Psoas muscle (tissue), 8 donors: ENCODE results near the gene TP63. TPM values are rescaled to one million over a fixed set of nuclear protein-coding genes. Genes with fewer than 3 reads are reported as not detected.

Experiments used
- ATAC-seq, 4 donors: fragments of 200-7000 bp; cut with Tn5 transposase; one replicate each; pipeline ENCODE4 v1.9.1; 2020; ENCODE audit warnings: moderate library complexity in 3 of 4, mild to moderate bottlenecking in 2 of 4
- DNase-seq, 2 donors: peaks; one replicate each; pipeline ENCODE4 v3.0.0-alpha.2; 2020
- H3K27ac ChIP-seq: fragments of 200-600 bp; one replicate; pipeline ENCODE4 v1.8.0; 2022
- H3K27me3 ChIP-seq, 3 donors: fragments of 200-600 bp in 1 of 3; one replicate each; pipeline versions ENCODE4 v1.6.1 to v1.8.0; 2013 to 2022; ENCODE audit warnings: low read length in 2 of 3, mild to moderate bottlenecking in 2 of 3, moderate library complexity in 1 of 3; ENCODE audit not compliant: insufficient read depth in 3 of 3
- H3K36me3 ChIP-seq, 2 donors: fragments of 200-600 bp in 1 of 2; one replicate each; pipeline versions ENCODE4 v1.6.1 to v1.8.0; 2013 to 2022; ENCODE audit warnings: low read depth in 1 of 2, mild to moderate bottlenecking in 1 of 2, moderate library complexity in 1 of 2; ENCODE audit not compliant: insufficient read depth in 1 of 2
- H3K4me1 ChIP-seq: fragments of 200-600 bp; one replicate; pipeline ENCODE4 v1.8.0; 2022
- H3K4me3 ChIP-seq: fragments of 200-600 bp; one replicate; pipeline ENCODE4 v1.8.0; 2022; ENCODE audit warnings: mild to moderate bottlenecking
- H3K9me3 ChIP-seq: fragments of 200-600 bp; one replicate; pipeline ENCODE4 v1.8.0; 2022
- CTCF ChIP-seq: fragments of 200-600 bp; IDR thresholded peaks from one replicate; pipeline ENCODE4 v1.8.0; 2022; ENCODE audit warnings: antibody characterized with exemption
- WGBS, 3 donors: extraction: QIAGEN DNeasy Blood & Tissue Kit; methylation state at CpG; one replicate each; pipeline versions ENCODE4 v1.1.6 to v1.1.7; 2013; 5-methylcytosine and 5-hydroxymethylcytosine counted together
- intact Hi-C, 2 donors: fragments of 100-400 bp; cut with DNase I; formaldehyde crosslinking; loops; one replicate each; pipeline versions ENCODE4 v1.11.0 to v1.14.2; 2022
- polyA plus RNA-seq, 3 donors: library from polyadenylated mRNA; stranded (reverse); fragments of 200-250 nt; gene quantifications; one replicate each; pipeline ENCODE4 v1.2.3, GENCODE V29; 2013
- total RNA-seq, 4 donors: library from RNA; stranded (reverse); fragmentation: NEBNext Ultra II Directional in 2 of 4; extraction: Animal tissue kit (Norgen Biotek cat#: 25700) in 2 of 4; gene quantifications; one replicate each; pipeline versions ENCODE4 v1.2.1 to v1.2.4, GENCODE V29; 2021 to 2023
- donor health status: healthy with polysubstance abuse.
- donor health status: DM: no; HTN: no; CAD: no; lungs with moderate emphysema.
- donor health status: Bipolar disorder and iron deficiency.
- donor health status: healthy.
- donor health status: DM: yes; HTN: yes; CAD: no.
- donor health status: DM: no; HTN: no; CAD: no.
- donor health status: DM: no; HTN: no; CAD: no.
- donor health status: DM: yes; HTN: yes; CAD: no.

The TP63 gene
- total and polyA plus RNA-seq, 7 donors: 1.4 to 83.0 (median 13.1) TPM

GRCh38 chr3:189637750-189638149 lies 6.6 kb downstream of the TP63 start:
- Histone ChIP-seq H3K9me3 (no peaks in the 10 kb centered on the region), H3K4me3 (no peak overlapping the region), H3K36me3 (peaks cover 0 to 6% of the 10 kb centered on the region in 2 donors), H3K27me3 (no peaks in the 10 kb centered on the region), H3K27ac (no peak overlapping the region), H3K4me1 (peaks cover 38% of the 10 kb centered on the region)
- WGBS, 3 donors: 70 to 90% (median 71%) methylated on average over 4 of the region's 4 CpGs
- DNase-seq (no peak), ATAC-seq (no peak)
- no peak for TF ChIP-seq CTCF
- intact Hi-C loops: no loop called here

- intact Hi-C loops: no loop called here
- peak in 1 of 4 donors; percentile 28 for ATAC-seq
- H3K4me3 ChIP-seq: no peak overlapping the region
- H3K27ac ChIP-seq: no peak overlapping the region
- peaks cover 38% of the 10 kb centered on the region for H3K4me1 ChIP-seq
- H3K27me3 ChIP-seq: no peaks in the 10 kb centered on the region
- DNase-seq: no peak
- no peak for TF ChIP-seq CTCF
- peaks cover 0 to 12% of the 10 kb centered on the region in 2 donors for H3K36me3 ChIP-seq
- no peaks in the 10 kb centered on the region for H3K9me3 ChIP-seq
- 53 to 70% (median 57%) methylated on average over 4 of the region's 4 CpGs for WGBS, 3 donors
Measured at GRCh38 chr3:189638276-189639031, 7.3 kb downstream of the TP63 start.

- ATAC-seq (no peak), DNase-seq (no peak)
- intact Hi-C loops: no loop called here
- Histone ChIP-seq H3K9me3 (no peaks in the 10 kb centered on the region), H3K4me1 (peaks cover 28% of the 10 kb centered on the region), H3K27ac (no peak overlapping the region), H3K27me3 (no peaks in the 10 kb centered on the region), H3K4me3 (no peak overlapping the region), H3K36me3 (peaks cover 0 to 10% of the 10 kb centered on the region in 2 donors)
- no peak for TF ChIP-seq CTCF
Measured at GRCh38 chr3:189641776-189642175, 10.6 kb downstream of the TP63 start.

- WGBS, 3 donors: 48 to 57% (median 52%) methylated on average over 8 of the region's 8 CpGs
- Histone ChIP-seq H3K36me3 (peaks cover 0 to 14% of the 10 kb centered on the region in 2 donors), H3K4me3 (peak overlapping the region; percentile 26), H3K27ac (peak overlapping the region; percentile 67), H3K4me1 (peaks cover 46% of the 10 kb centered on the region), H3K9me3 (no peaks in the 10 kb centered on the region), H3K27me3 (no peaks in the 10 kb centered on the region)
- no peak for TF ChIP-seq CTCF
- ATAC-seq (peak; percentile 67 to 92 (median 88)), DNase-seq (no peak)
- intact Hi-C loops: loop anchor here in 1 of 2 donors (5.0 kb wide), 1 partner anchor 195 kb away; no protein-coding TSS in a partner anchor
Measured at GRCh38 chr3:189646853-189647542, 15.8 kb downstream of the TP63 start.
